ENCODE measurements around the gene DSCAML1. TPM values are rescaled to one million over a fixed set of nuclear protein-coding genes. Genes with fewer than 3 reads are reported as not detected.

DSCAML1 gene
- total RNA-seq, 1 experiment from 2014 or later, result 0.90 TPM

GRCh38 chr11:117535201-117535849, 261.7 kb downstream of the DSCAML1 start:
- Mint-ChIP-seq H3K4me3 (no peak overlapping the region), H3K36me3 (no peaks in the 10 kb centered on the region), H3K27me3 (ENCODE audit: low read depth) (no peaks in the 10 kb centered on the region; the same call in 1 of the 2 replicates), H3K9me3 (no peaks in the 10 kb centered on the region), H3K27ac (no peak overlapping the region), H3K4me1 (peaks cover 14% of the 10 kb centered on the region)
- ChIA-PET POLR2A (interaction anchor here (0.6 kb wide), 1 partner anchor 199 kb away, joined by 4 read pairs; no protein-coding TSS in a partner anchor), CTCF (no interaction called here)
- ATAC-seq (no peak), DNase-seq (ENCODE audit: low spot score) (no peak)
- TF ChIP-seq GTF2I (CRISPR knock-in tag; conservative IDR thresholded peaks at IDR 0.05) (no peak), ZNF281 (CRISPR knock-in tag; IDR thresholded peaks at IDR 0.05) (no peak), ZNF263 (CRISPR knock-in tag; IDR thresholded peaks at IDR 0.05; ENCODE audit: low read depth) (no peak), ZBTB43 (CRISPR knock-in tag; IDR thresholded peaks at IDR 0.05) (no peak), ATF1 (CRISPR knock-in tag; IDR thresholded peaks at IDR 0.05) (no peak), JAZF1 (CRISPR knock-in tag; IDR thresholded peaks at IDR 0.05) (no peak), GABPB1 (CRISPR knock-in tag; IDR thresholded peaks at IDR 0.05) (no peak), NFYB (CRISPR knock-in tag; conservative IDR thresholded peaks at IDR 0.05; ENCODE audit: low read depth) (no peak), HMGA2 (CRISPR knock-in tag; IDR thresholded peaks at IDR 0.05) (no peak), NR3C1 (CRISPR knock-in tag; conservative IDR thresholded peaks at IDR 0.05; ENCODE audit: low read depth) (no peak), ZNF396 (CRISPR knock-in tag; IDR thresholded peaks at IDR 0.05; ENCODE audit: borderline replicate concordance) (no peak), ZSCAN18 (CRISPR knock-in tag; IDR thresholded peaks at IDR 0.05) (no peak), E2F1 (CRISPR knock-in tag; IDR thresholded peaks at IDR 0.05) (no peak), TEAD1 (CRISPR knock-in tag; IDR thresholded peaks at IDR 0.05) (no peak), E2F5 (CRISPR knock-in tag; IDR thresholded peaks at IDR 0.05) (no peak), USF2 (CRISPR knock-in tag; IDR thresholded peaks at IDR 0.05) (no peak)

- Mint-ChIP-seq H3K36me3 (no peaks in the 10 kb centered on the region), H3K9me3 (no peaks in the 10 kb centered on the region), H3K4me1 (peaks cover 19% of the 10 kb centered on the region), H3K4me3 (no peak overlapping the region), H3K27ac (no peak overlapping the region), H3K27me3 (ENCODE audit: low read depth) (no peaks in the 10 kb centered on the region; the same call in 1 of the 2 replicates)
- ChIA-PET CTCF (no interaction called here), POLR2A (no interaction called here)
- no peak for ATAC-seq
- TF ChIP-seq CDX4 (CRISPR knock-in tag; IDR thresholded peaks at IDR 0.05; ENCODE audit: borderline replicate concordance) (no peak), GTF2I (CRISPR knock-in tag; conservative IDR thresholded peaks at IDR 0.05) (no peak), ATF2 (CRISPR knock-in tag; IDR thresholded peaks at IDR 0.05; ENCODE audit: borderline replicate concordance, low read depth) (no peak), JUN (CRISPR knock-in tag; IDR thresholded peaks at IDR 0.05) (no peak), GRHL2 (CRISPR knock-in tag; IDR thresholded peaks at IDR 0.05; ENCODE audit: insufficient replicate concordance, severe bottlenecking) (no peak), ETV6 (CRISPR knock-in tag; IDR thresholded peaks at IDR 0.05) (no peak), E2F1 (CRISPR knock-in tag; IDR thresholded peaks at IDR 0.05) (no peak), USF2 (CRISPR knock-in tag; IDR thresholded peaks at IDR 0.05) (no peak)
- DNase-seq (ENCODE audit: low spot score), result no peak
These were observed 264.4 kb downstream of the DSCAML1 start for GRCh38 chr11:117532568-117532967.
